22Rv1 (cell line): Measurements from ENCODE around the gene TTC21B.

Source experiments
- H3K27ac ChIP-seq: fragments of 450-650 bp; 2 replicates; pipeline ENCODE4 v1.5.1; 2017
- ZFX ChIP-seq: fragments of 450-650 bp; IDR thresholded peaks from 2 replicates; pipeline ENCODE4 v1.6.1; 2017; ENCODE audit warnings: antibody characterized with exemption, borderline replicate concordance
- TF ChIP-seq, protein P1 (sequence below): fragments of 450-650 bp; IDR thresholded peaks from 2 replicates; pipeline ENCODE4 v1.5.1; 2017; ENCODE audit warnings: mild to moderate bottlenecking

Gene TTC21B

GRCh38 chr2:165969227-165969626 is 15.7 kb upstream of the TTC21B start:
- no peak for TF ChIP-seq ZFX
- TF ChIP-seq, protein P1, sequence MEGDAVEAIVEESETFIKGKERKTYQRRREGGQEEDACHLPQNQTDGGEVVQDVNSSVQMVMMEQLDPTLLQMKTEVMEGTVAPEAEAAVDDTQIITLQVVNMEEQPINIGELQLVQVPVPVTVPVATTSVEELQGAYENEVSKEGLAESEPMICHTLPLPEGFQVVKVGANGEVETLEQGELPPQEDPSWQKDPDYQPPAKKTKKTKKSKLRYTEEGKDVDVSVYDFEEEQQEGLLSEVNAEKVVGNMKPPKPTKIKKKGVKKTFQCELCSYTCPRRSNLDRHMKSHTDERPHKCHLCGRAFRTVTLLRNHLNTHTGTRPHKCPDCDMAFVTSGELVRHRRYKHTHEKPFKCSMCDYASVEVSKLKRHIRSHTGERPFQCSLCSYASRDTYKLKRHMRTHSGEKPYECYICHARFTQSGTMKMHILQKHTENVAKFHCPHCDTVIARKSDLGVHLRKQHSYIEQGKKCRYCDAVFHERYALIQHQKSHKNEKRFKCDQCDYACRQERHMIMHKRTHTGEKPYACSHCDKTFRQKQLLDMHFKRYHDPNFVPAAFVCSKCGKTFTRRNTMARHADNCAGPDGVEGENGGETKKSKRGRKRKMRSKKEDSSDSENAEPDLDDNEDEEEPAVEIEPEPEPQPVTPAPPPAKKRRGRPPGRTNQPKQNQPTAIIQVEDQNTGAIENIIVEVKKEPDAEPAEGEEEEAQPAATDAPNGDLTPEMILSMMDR = no peak
- no peak overlapping the region for H3K27ac ChIP-seq

DNA sequence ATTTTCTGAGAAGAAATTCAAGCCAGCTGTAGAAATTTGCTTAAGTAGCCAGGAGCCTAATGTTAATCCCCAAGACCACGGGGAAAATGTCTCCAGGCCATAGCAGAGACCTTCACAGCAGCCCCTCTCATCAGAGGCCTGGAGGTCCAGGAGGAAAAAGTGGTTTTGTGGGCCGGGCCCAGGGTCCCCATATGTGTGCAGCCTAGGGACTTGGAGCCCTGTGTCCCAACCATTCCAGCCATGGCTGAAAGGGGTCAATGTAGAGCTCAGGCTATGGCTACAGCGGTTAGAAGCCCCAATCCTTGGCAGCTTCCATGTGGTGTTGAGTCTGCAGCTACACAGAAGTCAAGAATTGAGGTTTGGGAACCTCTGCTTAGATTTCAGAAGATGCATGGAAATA is 14.2 kb upstream of the TTC21B start:
- TF ChIP-seq, protein P1 = no peak
- TF ChIP-seq ZFX = no peak
- no peak overlapping the region for H3K27ac ChIP-seq

- no peak overlapping the region for H3K27ac ChIP-seq
- TF ChIP-seq, protein P1 = no peak
- TF ChIP-seq ZFX = no peak
Measured at GRCh38 chr2:165961818-165962217, 8.2 kb upstream of the TTC21B start.

DNA sequence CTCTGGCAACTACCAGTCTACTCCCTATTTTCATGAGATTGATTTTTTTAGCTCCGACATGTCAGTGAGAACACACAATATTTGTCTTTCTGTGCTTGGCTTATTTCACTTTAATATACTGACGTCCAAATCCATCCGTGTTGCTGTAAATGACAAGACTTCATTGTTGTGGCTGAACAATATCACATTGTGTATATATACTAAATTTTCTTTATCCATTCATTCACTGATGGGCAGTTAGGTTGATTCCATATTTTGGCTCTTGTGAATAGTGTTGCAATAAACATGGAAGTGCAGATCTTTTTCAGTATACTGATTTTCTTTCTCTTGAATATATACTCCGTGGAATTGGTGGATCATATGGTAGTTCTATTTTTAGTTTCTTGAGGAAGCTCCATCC is 5.8 kb upstream of the TTC21B start:
- TF ChIP-seq ZFX = no peak
- TF ChIP-seq, protein P1 = no peak
- H3K27ac ChIP-seq = no peak overlapping the region

GRCh38 chr2:165958313-165958960 is 4.9 kb upstream of the TTC21B start:
- TF ChIP-seq, protein P1 = no peak
- no peak for TF ChIP-seq ZFX
- no peak overlapping the region for H3K27ac ChIP-seq

DNA sequence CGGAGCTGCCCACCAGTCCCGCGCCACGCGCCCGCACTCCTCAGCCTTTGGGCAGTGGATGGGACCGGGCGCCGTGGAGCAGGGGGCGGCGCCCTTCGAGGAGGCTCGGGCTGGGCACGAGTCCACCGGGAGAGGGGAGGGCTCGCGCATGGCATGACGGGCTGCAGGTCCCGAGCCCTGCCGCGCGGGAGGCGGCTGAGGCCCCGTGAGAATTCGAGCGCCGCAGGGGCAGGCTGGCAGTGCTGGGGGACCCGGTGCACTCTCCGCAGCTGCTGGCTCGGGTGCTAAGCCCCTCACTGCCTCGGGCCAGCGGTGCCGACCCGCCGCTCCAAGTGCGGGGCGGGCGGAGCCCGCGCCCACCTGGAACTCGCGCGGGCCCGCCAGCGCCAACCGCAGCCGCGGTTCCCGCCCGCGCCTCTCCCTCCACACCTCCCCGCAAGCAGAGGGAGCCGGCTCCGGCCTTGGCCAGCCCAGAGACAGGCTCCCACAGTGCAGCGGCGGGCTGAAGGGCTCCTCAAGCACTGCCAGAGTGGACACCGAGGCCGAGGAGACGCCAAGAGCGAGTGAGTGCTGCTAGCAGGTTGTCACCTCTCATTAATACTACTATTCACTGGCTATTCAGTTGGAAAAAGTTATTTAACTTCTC is 3.6 kb upstream of the TTC21B start:
- peak overlapping the region; percentile 55 for H3K27ac ChIP-seq
- TF ChIP-seq ZFX = no peak
- TF ChIP-seq, protein P1 = no peak

DNA sequence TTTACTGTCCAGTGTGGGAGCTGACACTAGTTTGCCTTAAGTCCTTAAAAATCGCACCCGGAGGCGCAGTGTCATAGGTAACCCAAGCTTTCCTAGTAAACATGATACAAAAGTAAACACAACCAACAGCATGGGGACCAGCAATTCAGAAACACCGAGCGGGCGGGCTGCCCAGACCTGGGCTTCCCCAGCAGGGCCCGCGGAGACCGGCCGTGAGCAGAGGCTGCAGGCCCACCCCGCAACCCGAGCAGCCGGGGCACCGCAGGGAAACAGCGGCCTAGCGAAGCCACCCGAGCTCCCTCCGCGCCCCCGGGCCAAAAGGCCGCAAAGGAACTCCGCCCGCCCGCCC is 296 bp downstream of the TTC21B start:
- H3K27ac ChIP-seq = peak overlapping the region; percentile 83
- no peak for TF ChIP-seq ZFX
- TF ChIP-seq, protein P1 = no peak
